GM06990 (cell line): ENCODE measurements around the gene AHI1.

Experiments used
- DNase-seq: peaks from one replicate; pipeline ENCODE4 v3.0.0-alpha.2; 2011; ENCODE audit not compliant: insufficient read length; ENCODE audit errors: extremely low read depth
- H3K27me3 ChIP-seq: replicated peaks from 2 replicates; pipeline ENCODE4 v1.6.0; 2011; ENCODE audit warnings: low read length; ENCODE audit not compliant: control insufficient read depth, insufficient read depth
- H3K36me3 ChIP-seq: 2 replicates; pipeline ENCODE4 v1.5.1; 2011; ENCODE audit warnings: low read length; ENCODE audit not compliant: control insufficient read depth, insufficient read depth
- H3K4me3 ChIP-seq: replicated peaks from 2 replicates; pipeline ENCODE4 v1.5.1; 2011; ENCODE audit warnings: low read depth, mild to moderate bottlenecking, control low read depth, low read length
- CTCF ChIP-seq: IDR thresholded peaks from 2 replicates; pipeline ENCODE4 v1.5.1; 2011; ENCODE audit warnings: low read length, control low read depth, mild to moderate bottlenecking, inconsistent platforms; ENCODE audit not compliant: insufficient read depth, poor library complexity, severe bottlenecking

AHI1 gene

DNA sequence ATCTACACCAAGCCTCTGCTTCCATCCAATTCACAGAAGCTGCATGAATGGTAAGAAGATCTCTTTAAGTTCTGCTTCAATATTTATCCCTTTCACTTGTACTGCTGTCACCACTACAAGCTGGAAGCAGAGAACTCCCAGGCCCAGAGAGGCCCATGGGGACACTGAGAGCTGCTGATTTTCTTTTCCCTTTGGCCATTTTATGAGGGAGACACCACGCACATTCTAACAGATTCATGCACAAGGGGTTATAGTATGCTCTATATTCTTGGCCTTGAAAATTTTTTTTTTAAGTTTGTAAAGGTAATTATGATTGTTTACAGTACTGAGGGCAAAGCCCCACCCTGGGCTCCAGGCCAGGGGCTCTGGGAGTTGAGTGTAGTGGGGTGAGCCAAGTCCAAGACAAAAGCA is 228.1 kb downstream of the AHI1 start:
- Histone ChIP-seq H3K4me3 (no peak overlapping the region), H3K27me3 (no peaks in the 10 kb centered on the region), H3K36me3 (no peaks in the 10 kb centered on the region)
- no peak for TF ChIP-seq CTCF
- DNase-seq = no peak

DNA sequence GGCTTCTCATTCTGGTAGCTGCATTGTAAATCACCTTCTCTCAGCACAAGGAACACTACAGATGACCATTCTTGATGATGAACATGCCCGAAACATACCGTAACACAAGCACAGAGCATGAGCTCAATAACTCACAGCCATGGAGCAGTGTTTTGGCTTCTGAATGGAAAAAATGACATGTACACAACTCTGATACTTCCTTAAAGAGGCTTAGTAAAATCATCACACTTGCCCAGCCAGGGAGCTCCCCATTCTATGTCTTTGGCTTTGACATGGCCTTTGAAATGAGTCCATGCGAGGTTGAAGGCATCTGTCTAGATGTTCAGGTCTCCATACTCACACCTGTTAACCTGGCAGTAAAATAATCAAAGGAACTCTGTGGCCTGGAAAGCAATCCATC is 228.8 kb downstream of the AHI1 start:
- Histone ChIP-seq H3K36me3 (no peaks in the 10 kb centered on the region), H3K4me3 (no peak overlapping the region), H3K27me3 (no peaks in the 10 kb centered on the region)
- no peak for TF ChIP-seq CTCF
- DNase-seq = no peak

DNA sequence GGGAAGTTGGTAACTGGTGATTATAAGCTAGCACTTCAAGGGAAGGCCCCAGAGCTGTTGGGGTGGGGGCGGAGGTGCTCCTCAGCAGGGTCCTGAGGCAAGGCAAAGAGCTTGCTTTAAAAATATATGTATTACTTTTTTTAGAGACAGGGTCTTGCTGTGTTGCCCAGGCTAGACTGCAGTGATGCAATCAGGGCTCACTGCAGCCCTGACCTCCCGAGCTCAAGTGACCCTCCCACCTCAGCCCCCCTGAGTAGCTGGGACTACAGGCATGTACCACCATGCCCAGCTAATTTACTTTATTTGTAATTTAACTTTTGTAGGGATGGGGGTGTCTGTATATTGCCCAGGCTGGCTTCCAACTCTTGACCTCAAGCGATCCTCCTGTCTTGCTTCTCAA is 229.3 kb downstream of the AHI1 start:
- no peak for DNase-seq
- Histone ChIP-seq H3K27me3 (no peaks in the 10 kb centered on the region), H3K4me3 (no peak overlapping the region), H3K36me3 (no peaks in the 10 kb centered on the region)
- no peak for TF ChIP-seq CTCF

GRCh38 chr6:135267085-135267484 is 230.5 kb downstream of the AHI1 start:
- DNase-seq = no peak
- TF ChIP-seq CTCF = no peak
- H3K4me3 ChIP-seq = no peak overlapping the region

GRCh38 chr6:135266675-135267074 is 230.9 kb downstream of the AHI1 start:
- no peak for DNase-seq
- no peak for TF ChIP-seq CTCF
- H3K36me3 ChIP-seq = no peaks in the 10 kb centered on the region
- no peak overlapping the region for H3K4me3 ChIP-seq
- H3K27me3 ChIP-seq = no peaks in the 10 kb centered on the region

More at GRCh38 chr6:135267085-135267484, 230.5 kb downstream of the AHI1 start:
- Histone ChIP-seq H3K27me3 (no peaks in the 10 kb centered on the region), H3K36me3 (no peaks in the 10 kb centered on the region)

DNA sequence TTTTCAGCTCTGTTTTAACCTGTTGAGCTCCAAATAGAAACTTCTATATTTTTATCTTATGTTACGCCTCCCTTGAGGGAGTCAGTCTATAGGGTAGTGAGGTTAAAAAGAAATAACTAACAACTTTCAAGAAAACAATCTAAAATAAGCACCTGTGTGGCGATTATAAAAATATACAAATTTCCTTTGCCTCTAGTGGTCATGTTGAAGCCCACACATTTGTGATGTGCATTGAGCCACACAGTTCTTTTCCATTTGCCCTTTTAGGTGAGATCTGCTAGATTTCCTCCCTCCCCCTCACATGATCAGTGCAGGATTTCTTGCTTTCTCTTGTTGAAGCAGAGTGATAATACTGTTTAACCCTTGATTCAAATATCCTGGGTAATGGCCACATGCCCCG is 232.3 kb downstream of the AHI1 start:
- DNase-seq = no peak
- H3K4me3 ChIP-seq = no peak overlapping the region
- no peak for TF ChIP-seq CTCF
- no peaks in the 10 kb centered on the region for H3K27me3 ChIP-seq
- H3K36me3 ChIP-seq = no peaks in the 10 kb centered on the region
